ENCODE data around the gene ROMO1. TPM values are rescaled to one million over a fixed set of nuclear protein-coding genes. Genes with fewer than 3 reads are reported as not detected.
"Not testable (repeated sequence)": the region's sequence is repeated elsewhere in the genome, so short reads cannot be mapped to it uniquely, and the experiment has no call there.

Gene ROMO1
- total RNA-seq, 3 donors from 2014 or later (not counting 1 experiment from before 2014, with no cell fraction given): 38.3 to 49.7 (median 40.5) TPM

GRCh38 chr20:35706591-35707529 lies 7.7 kb downstream of the ROMO1 start:
- peaks cover 97% of the 10 kb centered on the region for H3K36me3 ChIP-seq (ENCODE audit: control insufficient read depth, insufficient read depth, low read length)
- H3K4me3 ChIP-seq (ENCODE audit: low read length); ATAC-seq; H3K4me1 ChIP-seq (ENCODE audit: control insufficient read depth, insufficient read depth, low read length); H3K27me3 ChIP-seq (ENCODE audit: control insufficient read depth, insufficient read depth, low read length); H3K27ac ChIP-seq (ENCODE audit: low read length); H3K27me3 Mint-ChIP-seq (ENCODE audit: low read depth in 2 of 2); H3K4me3 Mint-ChIP-seq; DNase-seq; H3K9me3 ChIP-seq (ENCODE audit: control insufficient read depth, insufficient read depth, low read length); H3K9me3 Mint-ChIP-seq: not testable (repeated sequence)
- peaks cover 37% of the 10 kb centered on the region for H3K36me3 Mint-ChIP-seq
- intact Hi-C loops (cut with micrococcal nuclease): loop anchor here (1.0 to 10.0 kb wide), 4 partner anchors 9 to 242 kb away; partner anchors contain the start of gene RBM39
- peaks cover 43 to 48% of the 10 kb centered on the region in 2 donors for H3K4me1 Mint-ChIP-seq
- H3K27ac Mint-ChIP-seq: peak overlapping the region in 1 of 2 donors; percentile 38
- WGBS (ENCODE audit: insufficient coverage): 97% methylated on average over 8 of the region's 17 CpGs

GRCh38 chr20:35708502-35708901 lies 9.3 kb downstream of the ROMO1 start:
- 71% methylated on average over 1 of the region's 1 CpG for WGBS (ENCODE audit: insufficient coverage)
- Histone ChIP-seq H3K9me3 (ENCODE audit: control insufficient read depth, insufficient read depth, low read length) (no peaks in the 10 kb centered on the region), H3K27me3 (ENCODE audit: control insufficient read depth, insufficient read depth, low read length) (no peaks in the 10 kb centered on the region), H3K4me3 (ENCODE audit: low read length) (no peak overlapping the region), H3K27ac (ENCODE audit: low read length) (no peak overlapping the region), H3K4me1 (ENCODE audit: control insufficient read depth, insufficient read depth, low read length) (peaks cover 6% of the 10 kb centered on the region), H3K36me3 (ENCODE audit: control insufficient read depth, insufficient read depth, low read length) (peaks cover 95% of the 10 kb centered on the region)
- Mint-ChIP-seq H3K27ac (peak overlapping the region; percentile 70 to 84), H3K27me3 (ENCODE audit: low read depth in 2 of 2) (no peaks in the 10 kb centered on the region), H3K4me3 (no peak overlapping the region), H3K36me3 (peaks cover 35% of the 10 kb centered on the region), H3K4me1 (peaks cover 38 to 46% of the 10 kb centered on the region in 2 donors), H3K9me3 (no peaks in the 10 kb centered on the region)
- no peak for ATAC-seq
- intact Hi-C loops (cut with micrococcal nuclease): loop anchor here (5.0 to 10.0 kb wide), 3 partner anchors 34 to 244 kb away; partner anchors contain the start of gene RBM39
- DNase-seq: no peak
- no peak for TF ChIP-seq CTCF (IDR thresholded peaks at IDR 0.05)

GRCh38 chr20:35709259-35709658 lies 10.1 kb downstream of the ROMO1 start:
- peaks cover 32% of the 10 kb centered on the region for H3K36me3 Mint-ChIP-seq
- DNase-seq (no peak), ATAC-seq (no peak)
- peaks cover 95% of the 10 kb centered on the region for H3K36me3 ChIP-seq (ENCODE audit: control insufficient read depth, insufficient read depth, low read length)
- H3K4me3 Mint-ChIP-seq: peak overlapping the region; percentile 2
- no peaks in the 10 kb centered on the region for H3K27me3 ChIP-seq (ENCODE audit: control insufficient read depth, insufficient read depth, low read length)
- H3K4me3 ChIP-seq (ENCODE audit: low read length): no peak overlapping the region
- no peaks in the 10 kb centered on the region for H3K27me3 Mint-ChIP-seq (ENCODE audit: low read depth in 2 of 2)
- H3K27ac ChIP-seq (ENCODE audit: low read length): no peak overlapping the region
- peaks cover 6% of the 10 kb centered on the region for H3K4me1 ChIP-seq (ENCODE audit: control insufficient read depth, insufficient read depth, low read length)
- intact Hi-C loops (cut with micrococcal nuclease): loop anchor here (5.0 to 10.0 kb wide), 3 partner anchors 33 to 244 kb away; partner anchors contain the start of gene RBM39
- no CpG with 5 or more reads among the region's 1 CpG for WGBS (ENCODE audit: insufficient coverage)
- H3K4me1 Mint-ChIP-seq: peaks cover 35 to 45% of the 10 kb centered on the region in 2 donors
- no peaks in the 10 kb centered on the region for H3K9me3 ChIP-seq (ENCODE audit: control insufficient read depth, insufficient read depth, low read length)
- H3K27ac Mint-ChIP-seq: peak overlapping the region; percentile 70 to 84
- TF ChIP-seq CTCF (IDR thresholded peaks at IDR 0.05): no peak
- no peaks in the 10 kb centered on the region for H3K9me3 Mint-ChIP-seq

- no peak for DNase-seq
- Mint-ChIP-seq H3K9me3 (no peaks in the 10 kb centered on the region), H3K4me3 (no peak overlapping the region), H3K36me3 (peaks cover 28% of the 10 kb centered on the region), H3K4me1 (peaks cover 37 to 42% of the 10 kb centered on the region in 2 donors), H3K27me3 (ENCODE audit: low read depth in 2 of 2) (no peaks in the 10 kb centered on the region), H3K27ac (peak overlapping the region; percentile 21 to 84)
- intact Hi-C loops (cut with micrococcal nuclease): no loop called here
- ATAC-seq: no peak
- Histone ChIP-seq H3K4me1 (ENCODE audit: control insufficient read depth, insufficient read depth, low read length) (peaks cover 6% of the 10 kb centered on the region), H3K9me3 (ENCODE audit: control insufficient read depth, insufficient read depth, low read length) (no peaks in the 10 kb centered on the region), H3K27ac (ENCODE audit: low read length) (no peak overlapping the region), H3K4me3 (ENCODE audit: low read length) (no peak overlapping the region), H3K27me3 (ENCODE audit: control insufficient read depth, insufficient read depth, low read length) (no peaks in the 10 kb centered on the region), H3K36me3 (ENCODE audit: control insufficient read depth, insufficient read depth, low read length) (peaks cover 95% of the 10 kb centered on the region)
- no peak for TF ChIP-seq CTCF (IDR thresholded peaks at IDR 0.05)
Measured at GRCh38 chr20:35710039-35710438, 10.8 kb downstream of the ROMO1 start.
